ENCODE measurements around the gene SEMA4D.

- TF ChIP-seq CTCF (IDR thresholded peaks at IDR 0.05) (no peak), POLR2A (IDR thresholded peaks at IDR 0.05) (no peak)
Measured at GRCh38 chr9:89376286-89376685, 121.6 kb downstream of the SEMA4D start.

Measured in uterus (tissue), 2 donors.